ENCODE results near the gene PLEKHG4B.

GRCh38 chr5:48192-48591, 43.8 kb upstream of the PLEKHG4B start:
- TF ChIP-seq CTCF (optimal IDR thresholded peaks at IDR 0.05 in 1 of 3, IDR thresholded peaks at IDR 0.05 in 1 of 3, conservative IDR thresholded peaks at IDR 0.05 in 1 of 3; ENCODE audit: extremely low read depth in 1 of 3, insufficient read depth in 2 of 3, low read length in 3 of 3), result no peak
- TF ChIP-seq EZH2 (IDR thresholded peaks at IDR 0.05; ENCODE audit: low read length), result no peak

Measured in keratinocyte (primary cell).